RWPE2 (cell line): ENCODE measurements around the gene MEIS1.

Experiments
- ATAC-seq: fragments of 200-7000 bp; cut with Tn5 transposase; 3 replicates; pipeline ENCODE4 v1.9.1; 2021; ENCODE audit warnings: low read depth
- DNase-seq: peaks from one replicate; pipeline ENCODE4 v3.0.0-alpha.2; 2020; ENCODE audit warnings: low spot score
- H3K27ac ChIP-seq: fragments of 450-650 bp; 2 replicates; pipeline ENCODE4 v1.5.1; 2017; ENCODE audit warnings: mild to moderate bottlenecking; ENCODE audit not compliant: poor library complexity, severe bottlenecking
- H3K27me3 ChIP-seq: fragments of 250-450 bp; sonication (Bioruptor Pico); 2 replicates; pipeline ENCODE4 v1.5.1; 2021; ENCODE audit warnings: mild to moderate bottlenecking, moderate library complexity; ENCODE audit not compliant: insufficient read depth, poor library complexity, severe bottlenecking
- H3K36me3 ChIP-seq: fragments of 250-450 bp; sonication (Bioruptor Pico); 2 replicates; pipeline ENCODE4 v1.5.1; 2020; ENCODE audit warnings: low read depth, mild to moderate bottlenecking, moderate library complexity
- H3K4me1 ChIP-seq: fragments of 250-450 bp; sonication (Bioruptor Pico); 2 replicates; pipeline ENCODE4 v1.5.1; 2021; ENCODE audit warnings: mild to moderate bottlenecking, moderate library complexity; ENCODE audit not compliant: insufficient read depth, poor library complexity, severe bottlenecking
- H3K4me3 ChIP-seq: fragments of 250-450 bp; sonication (Bioruptor Pico); 2 replicates; pipeline ENCODE4 v1.5.1; 2021; ENCODE audit warnings: mild to moderate bottlenecking, moderate library complexity; ENCODE audit not compliant: severe bottlenecking
- H3K9me3 ChIP-seq: fragments of 250-450 bp; sonication (Bioruptor Pico); 2 replicates; pipeline ENCODE4 v1.5.1; 2021; ENCODE audit warnings: mild to moderate bottlenecking, moderate library complexity; ENCODE audit not compliant: severe bottlenecking
- CTCF ChIP-seq: fragments of 450-650 bp; IDR thresholded peaks from one replicate; pipeline ENCODE4 v1.5.1; 2017; ENCODE audit warnings: mild to moderate bottlenecking, moderate library complexity; ENCODE audit not compliant: poor library complexity, severe bottlenecking

MEIS1 gene

GRCh38 chr2:66434679-66435548 lies at the start of gene MEIS1:
Gene MEIS1 (plus strand): TSS chr2:66435125. CDS start chr2:66435857, 732 bp downstream.
- peak within 1 kb of the TSS; percentile 80 for H3K27ac ChIP-seq
- peaks cover 13% of the 10 kb centered on the region for H3K36me3 ChIP-seq
- DNase-seq: peak; percentile 95
- no peaks in the 10 kb centered on the region for H3K9me3 ChIP-seq
- H3K4me3 ChIP-seq: peak within 1 kb of the TSS; percentile 81
- H3K27me3 ChIP-seq: no peaks in the 10 kb centered on the region
- no peaks in the 10 kb centered on the region for H3K4me1 ChIP-seq
- no peak for TF ChIP-seq CTCF
- ATAC-seq: peak; percentile 71

DNA sequence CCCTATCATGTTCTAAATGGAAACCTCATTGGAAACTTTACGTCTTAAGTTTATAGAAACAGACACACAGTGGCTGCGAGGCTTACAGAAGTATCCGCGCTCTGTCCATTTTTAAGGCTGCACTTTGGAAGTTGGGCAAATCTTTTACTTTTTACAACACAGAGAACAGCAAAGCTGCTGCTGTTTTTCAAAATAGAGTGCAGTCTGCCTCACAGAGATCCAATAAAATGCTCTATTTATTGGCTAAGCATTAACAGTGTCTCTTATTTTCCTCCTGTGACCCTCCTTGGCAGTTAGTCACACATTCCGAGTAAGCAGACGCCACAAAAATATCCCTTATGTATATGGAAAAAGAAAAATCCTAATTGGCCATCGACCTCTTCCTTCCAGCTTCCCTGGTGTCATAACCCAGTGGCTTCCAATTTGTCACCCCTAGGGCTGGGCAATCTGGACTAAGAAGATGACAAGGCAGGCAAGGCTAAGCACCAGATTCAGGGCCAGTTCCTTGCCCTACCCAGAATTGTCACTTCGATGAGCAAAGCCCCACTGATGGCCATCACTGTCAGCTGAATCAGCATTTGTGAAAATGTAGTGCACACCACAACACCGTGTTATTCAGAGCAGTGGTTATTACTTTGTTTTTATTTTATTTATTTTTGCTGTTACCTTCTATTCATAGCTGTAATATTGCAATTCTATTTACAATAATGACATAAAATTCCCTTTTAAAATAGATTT lies 47.7 kb upstream of the MEIS1 start:
- Histone ChIP-seq H3K27ac (no peak overlapping the region), H3K4me1 (peaks cover 9% of the 10 kb centered on the region), H3K36me3 (no peaks in the 10 kb centered on the region), H3K9me3 (no peaks in the 10 kb centered on the region), H3K27me3 (peaks cover 19% of the 10 kb centered on the region), H3K4me3 (no peak overlapping the region)
- TF ChIP-seq CTCF: no peak
- DNase-seq (no peak), ATAC-seq (no peak)

DNA sequence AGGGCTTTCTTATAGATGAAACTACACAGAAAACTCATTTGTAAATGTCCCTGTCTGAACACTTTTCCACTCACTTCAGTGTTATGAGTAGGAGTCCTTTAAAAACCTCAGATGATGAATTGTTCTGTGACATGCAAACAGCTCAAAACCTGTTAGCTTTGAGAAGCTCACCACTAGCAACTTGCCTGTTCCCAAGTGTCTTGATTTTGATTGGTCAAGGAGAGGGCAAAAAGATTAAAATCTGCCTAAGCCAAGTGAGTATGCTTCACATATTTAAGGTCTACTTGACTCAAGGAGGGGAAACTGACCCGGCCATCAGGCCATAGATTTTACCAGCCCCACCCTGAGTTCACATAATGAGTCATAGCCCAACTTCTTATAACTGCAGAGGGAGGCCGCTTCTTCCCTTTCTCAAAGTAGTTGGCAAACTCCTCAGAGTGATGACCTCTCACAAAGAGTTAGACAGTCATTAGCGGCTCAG lies 45.2 kb upstream of the MEIS1 start:
- H3K27me3 ChIP-seq: peaks cover 12% of the 10 kb centered on the region
- no peak for TF ChIP-seq CTCF
- H3K36me3 ChIP-seq: no peaks in the 10 kb centered on the region
- ATAC-seq (peak; percentile 49), DNase-seq (no peak)
- peak overlapping the region; percentile 15 for H3K27ac ChIP-seq
- no peak overlapping the region for H3K4me3 ChIP-seq
- H3K9me3 ChIP-seq: no peaks in the 10 kb centered on the region
- peaks cover 9% of the 10 kb centered on the region for H3K4me1 ChIP-seq

DNA sequence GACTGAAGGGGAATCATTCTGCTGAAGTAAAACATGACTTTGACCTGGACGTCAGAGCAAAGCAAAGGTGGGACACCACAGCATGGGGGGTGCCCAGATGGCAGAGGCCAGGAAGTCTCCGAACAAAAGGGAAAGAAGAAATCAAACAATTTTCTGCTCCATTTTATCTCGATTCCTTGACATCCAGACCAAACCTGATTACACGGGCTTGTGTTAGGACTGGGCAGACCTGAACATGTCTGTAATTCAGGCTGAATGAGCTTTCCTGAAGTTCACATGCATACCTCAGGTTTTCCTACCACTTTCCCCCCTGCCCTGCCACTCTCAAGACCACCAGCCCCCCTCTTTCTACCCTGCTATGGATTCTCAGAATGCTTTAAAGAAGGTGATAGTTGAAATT lies 44.8 kb upstream of the MEIS1 start:
- DNase-seq: no peak
- Histone ChIP-seq H3K4me3 (no peak overlapping the region), H3K9me3 (no peaks in the 10 kb centered on the region), H3K36me3 (no peaks in the 10 kb centered on the region), H3K27ac (peak overlapping the region; percentile 15), H3K4me1 (peaks cover 9% of the 10 kb centered on the region), H3K27me3 (peaks cover 10% of the 10 kb centered on the region)
- no peak for ATAC-seq
- no peak for TF ChIP-seq CTCF
